Activated CD4-positive, alpha-beta T cell treated with anti-CD3 and anti-CD28 coated beads for 24 hours (primary cell): ENCODE data around the gene PGM1.
"Not testable (repeated sequence)": the region's sequence is repeated elsewhere in the genome, so short reads cannot be mapped to it uniquely, and the experiment has no call there.

ENCODE experiments used
- DNase-seq, 2 donors: peaks; one replicate each; pipeline ENCODE4 v3.0.0-alpha.2; 2020; ENCODE audit warnings: low read depth in 2 of 2

Gene PGM1

DNA sequence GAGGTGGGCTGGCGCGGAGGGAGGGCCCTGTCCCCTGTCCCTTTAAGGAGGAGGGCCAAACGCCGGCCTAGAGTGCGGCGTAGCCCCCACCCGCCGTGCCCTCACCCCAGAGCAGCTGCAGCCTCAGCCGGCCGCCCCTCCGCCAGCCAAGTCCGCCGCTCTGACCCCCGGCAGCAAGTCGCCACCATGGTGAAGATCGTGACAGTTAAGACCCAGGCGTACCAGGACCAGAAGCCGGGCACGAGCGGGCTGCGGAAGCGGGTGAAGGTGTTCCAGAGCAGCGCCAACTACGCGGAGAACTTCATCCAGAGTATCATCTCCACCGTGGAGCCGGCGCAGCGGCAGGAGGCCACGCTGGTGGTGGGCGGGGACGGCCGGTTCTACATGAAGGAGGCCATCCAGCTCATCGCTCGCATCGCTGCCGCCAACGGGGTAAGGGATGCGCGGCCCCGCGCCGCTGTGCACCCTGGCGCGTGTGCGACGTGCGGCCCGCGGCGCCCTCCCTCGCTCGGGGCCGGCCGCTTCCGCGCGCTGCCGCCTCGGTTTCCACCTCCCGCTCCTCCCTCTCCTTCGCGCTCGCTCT is at the start of gene PGM1:
Gene PGM1 (plus strand): TSS at position 109 of the 583 bp plus-strand sequence. CDS start 78 bp downstream, at position 187.
- peak; percentile 59 to 61 for DNase-seq

DNA sequence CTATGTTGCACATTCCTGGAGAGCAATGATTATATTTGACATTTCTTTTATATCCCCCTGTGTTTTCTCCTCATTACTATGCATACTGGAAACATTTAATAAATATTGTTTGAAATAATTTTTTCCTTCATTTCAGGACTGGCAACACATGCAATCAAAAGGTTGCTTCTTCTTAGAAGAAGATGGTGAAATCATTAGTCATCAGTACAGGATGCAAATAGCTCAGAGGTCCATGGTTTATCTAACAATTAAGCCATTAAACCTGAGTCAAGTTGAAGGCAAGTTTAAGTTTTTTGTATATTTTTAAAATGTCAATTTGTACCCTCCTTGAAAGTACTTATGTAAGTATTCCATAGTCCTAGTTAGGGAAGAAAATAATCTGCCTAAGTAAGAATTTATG is 47.4 kb upstream of the PGM1 start:
- no peak for DNase-seq

DNA sequence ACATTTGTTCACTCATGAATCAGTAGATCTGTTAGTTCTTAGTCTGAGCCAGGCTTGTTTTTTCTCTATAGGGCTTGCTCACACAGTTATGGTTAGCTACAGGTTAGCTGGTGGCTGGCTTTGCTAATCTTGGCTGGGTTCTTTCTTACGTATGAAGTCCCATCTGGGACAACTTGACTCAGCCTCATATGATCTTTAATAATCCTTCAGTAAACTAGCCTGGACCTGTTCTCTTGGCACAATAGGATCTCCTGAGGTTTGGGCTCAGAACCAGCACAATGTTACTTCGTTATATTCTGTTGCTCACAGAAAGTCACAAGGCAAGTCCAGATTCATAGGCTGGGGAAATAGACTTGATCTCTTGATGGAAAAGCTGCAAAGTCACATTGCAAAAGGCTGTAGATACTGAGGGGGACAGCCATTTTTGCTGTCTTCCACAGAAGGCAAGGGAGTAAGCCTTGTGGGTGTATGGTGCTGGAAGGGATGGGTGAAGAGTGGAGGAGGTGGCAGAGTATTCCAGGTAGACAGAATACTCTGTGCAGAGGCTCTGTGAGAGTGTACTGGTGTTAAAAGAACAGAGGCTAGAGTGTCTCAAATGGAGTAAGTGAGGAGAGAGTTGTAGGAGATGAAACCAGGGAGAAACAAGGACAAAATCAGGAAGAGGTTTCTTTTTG is 45.5 kb upstream of the PGM1 start:
- DNase-seq, result no peak

DNA sequence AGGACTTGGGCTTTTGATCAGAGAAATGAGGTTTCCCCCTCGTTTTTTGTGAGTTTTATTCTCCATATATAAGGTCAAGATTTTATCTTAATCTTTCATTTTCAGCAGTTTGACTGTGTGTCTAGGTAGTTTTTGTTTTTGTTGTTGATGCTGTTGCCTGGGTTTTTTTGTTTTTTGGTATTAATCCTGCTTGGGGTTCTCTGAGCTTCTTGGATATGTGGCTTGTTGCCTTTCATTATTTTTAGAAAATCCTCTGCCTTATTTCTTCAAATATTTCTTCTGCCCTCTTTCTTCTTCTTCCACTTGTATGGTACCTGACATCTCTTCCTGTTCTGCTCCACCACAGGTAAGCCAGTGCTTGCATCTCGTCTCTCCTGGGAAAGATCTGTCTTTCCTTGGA is 44.9 kb upstream of the PGM1 start:
- no peak for DNase-seq

DNA sequence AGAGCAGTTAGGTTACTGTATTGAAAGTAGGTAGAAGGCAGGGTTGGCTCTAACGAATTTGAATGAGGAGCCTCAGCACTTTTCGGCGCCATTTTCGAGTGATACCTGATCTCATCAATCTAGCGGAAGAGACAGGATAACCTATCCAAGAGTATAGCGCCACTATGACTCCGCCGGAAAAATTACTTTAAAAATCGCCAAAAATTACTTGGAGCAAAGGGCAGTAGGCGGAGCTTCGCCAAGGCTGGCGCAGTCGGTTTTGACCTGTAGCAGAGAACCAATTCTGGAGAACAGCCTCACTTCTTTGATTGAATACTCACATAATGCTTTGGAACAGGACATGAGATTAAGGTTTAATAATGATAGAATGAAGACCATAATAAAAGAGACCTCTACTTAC is 44.3 kb upstream of the PGM1 start:
- no peak for DNase-seq

DNA sequence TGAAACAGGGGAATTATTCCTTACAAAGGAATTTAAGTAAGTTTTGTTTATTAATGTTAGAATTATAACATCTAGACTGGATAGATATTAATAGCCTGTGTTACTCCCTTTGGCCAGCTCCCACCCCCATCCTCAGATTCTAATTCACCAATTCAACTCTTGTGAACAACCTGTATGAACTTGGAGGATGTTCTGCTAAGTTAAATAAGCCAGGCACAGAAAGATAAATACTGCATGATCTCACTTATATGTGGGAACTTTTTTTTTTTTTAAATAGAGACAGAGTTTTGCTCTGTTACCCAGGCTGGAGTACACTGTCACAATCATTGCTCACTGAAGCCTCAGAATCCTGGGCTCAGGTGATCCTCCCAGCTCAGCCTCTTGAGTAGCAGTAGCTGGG is 37.7 kb upstream of the PGM1 start:
- DNase-seq, result no peak

DNA sequence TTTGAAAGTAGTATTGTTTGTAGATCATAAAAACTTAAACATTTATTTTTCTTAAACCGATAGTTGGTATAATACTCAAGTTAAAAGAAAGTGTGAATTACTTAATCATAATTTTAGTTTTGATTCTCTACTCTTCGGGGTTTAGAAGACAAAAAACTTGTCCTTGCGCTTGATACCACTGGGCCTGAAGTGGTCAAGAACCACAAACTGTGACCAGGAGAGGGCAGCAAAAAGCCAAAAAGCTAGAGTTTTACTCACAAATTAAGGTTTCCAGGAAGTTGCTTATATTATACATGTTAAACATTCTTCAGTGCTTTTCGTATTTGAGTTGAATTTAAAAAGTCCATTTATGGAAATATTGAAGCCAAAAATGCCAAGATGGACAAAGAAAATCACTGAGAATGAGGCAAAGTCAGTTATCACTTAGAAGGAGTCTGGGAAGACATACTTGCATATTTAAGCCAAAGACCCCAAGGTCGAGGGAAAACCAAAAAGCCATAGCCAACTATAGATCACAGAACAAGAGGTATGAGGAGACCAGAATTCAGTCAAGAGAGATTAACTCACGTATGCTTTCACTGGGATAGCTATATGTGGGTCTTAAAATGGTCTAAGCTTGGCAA is 35.7 kb upstream of the PGM1 start:
- DNase-seq, result peak in 1 of 2 donors; percentile 2

DNA sequence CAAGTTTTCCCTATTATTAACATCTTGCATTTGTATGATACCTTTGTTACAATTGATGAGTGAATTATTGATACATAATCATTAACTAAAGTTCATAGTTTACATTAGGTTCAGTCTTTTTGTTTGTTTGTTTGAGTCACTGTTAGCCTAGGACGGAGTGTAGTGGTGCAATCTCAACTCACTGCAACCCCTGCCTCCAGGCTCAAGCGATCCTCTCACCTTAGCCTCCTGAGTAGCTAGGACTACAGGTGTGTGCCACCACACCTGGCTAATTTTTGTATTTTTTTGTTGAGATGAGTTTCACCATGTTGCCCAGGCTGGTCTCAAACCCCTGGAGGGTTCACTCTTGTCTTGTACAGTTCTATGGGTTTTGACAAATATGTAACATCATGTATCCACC is 33.9 kb upstream of the PGM1 start:
- no peak for DNase-seq

DNA sequence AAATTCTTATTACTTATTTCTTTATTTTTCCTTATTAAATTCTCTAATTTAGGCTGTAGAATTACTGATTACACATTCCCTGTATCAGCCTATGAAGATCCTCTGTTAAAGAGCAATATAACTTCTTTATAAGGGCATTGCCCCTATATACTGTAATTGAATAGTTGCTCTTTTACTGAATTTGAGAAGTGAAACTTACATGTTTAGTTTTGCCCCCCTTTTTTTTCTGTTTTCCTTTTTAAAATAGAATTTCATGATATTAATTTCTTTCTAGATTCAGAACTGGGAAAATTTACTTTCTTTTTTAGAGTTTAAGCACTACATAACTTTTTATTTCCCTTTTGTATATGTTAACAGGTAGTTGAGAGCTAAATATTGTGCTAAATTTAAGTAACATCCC is 29.5 kb upstream of the PGM1 start:
- DNase-seq, result no peak

DNA sequence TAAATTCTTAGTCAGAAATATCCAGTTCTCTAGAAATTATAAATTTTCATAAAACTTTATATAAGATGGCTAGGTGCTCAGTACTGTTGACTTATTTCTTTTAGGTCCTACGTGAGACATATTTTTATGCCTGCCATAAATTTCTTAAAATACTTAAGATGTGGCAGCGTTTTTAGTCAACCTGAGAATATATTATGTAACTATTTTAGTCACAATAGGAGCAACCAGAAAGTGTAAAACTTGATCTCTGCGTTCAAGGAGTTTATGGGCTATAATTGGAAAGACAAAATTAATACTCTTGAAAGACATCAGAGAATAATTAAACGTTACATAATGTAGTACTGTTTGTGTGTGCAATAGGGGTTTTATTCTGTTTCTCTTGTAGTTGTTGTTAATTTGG is 24.1 kb upstream of the PGM1 start:
- DNase-seq, result no peak

DNA sequence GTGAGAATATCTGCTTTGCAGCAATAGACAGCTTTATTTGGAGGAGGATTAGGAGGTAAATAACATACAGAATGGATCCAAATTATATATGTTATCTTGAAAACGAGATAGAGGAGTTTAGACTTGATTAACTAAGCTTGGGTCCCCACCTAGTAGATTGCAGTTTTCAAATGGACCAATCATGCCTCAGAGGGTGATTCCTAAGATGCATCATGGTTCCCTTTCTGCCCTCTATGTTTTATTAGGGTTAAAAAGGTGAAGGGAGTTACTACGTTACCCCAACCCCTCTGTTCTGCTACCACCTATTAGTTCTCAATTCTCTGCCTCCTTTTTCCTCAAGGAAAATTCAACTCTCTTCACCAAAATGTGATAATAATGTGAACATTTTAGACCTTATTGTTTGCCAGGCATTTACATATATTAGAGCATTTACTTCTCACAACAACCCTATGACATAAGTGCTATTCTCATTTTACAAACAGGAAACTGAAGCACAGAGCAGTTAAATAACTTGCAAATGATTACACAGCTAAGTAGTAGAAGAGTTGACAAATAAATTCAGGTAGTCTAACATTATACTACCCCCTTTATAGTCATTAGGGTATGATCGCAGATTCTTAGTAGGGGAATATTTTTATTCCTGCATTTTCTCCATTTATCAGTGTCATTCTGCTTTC is 23.4 kb upstream of the PGM1 start:
- DNase-seq, result no peak

DNA sequence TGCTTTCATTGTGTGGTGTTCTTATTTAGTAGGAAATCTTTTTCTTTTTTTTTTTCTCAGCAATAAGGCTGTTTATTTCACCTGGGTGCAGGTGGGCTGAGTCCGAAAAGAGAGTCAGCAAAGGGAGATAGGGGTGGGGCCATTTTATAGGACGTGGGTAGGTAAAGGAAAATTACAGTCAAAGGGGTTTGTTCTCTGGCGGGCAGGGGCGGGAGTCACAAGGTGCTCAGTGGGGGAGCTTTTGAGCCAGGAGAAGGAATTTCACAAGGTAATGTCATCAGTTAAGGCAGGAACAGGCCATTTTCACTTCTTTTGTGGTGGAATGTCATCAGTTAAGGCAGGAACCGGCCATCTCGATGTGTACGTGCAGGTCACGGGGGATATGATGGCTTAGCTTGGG is 20.5 kb upstream of the PGM1 start:
- not testable (repeated sequence) for DNase-seq

DNA sequence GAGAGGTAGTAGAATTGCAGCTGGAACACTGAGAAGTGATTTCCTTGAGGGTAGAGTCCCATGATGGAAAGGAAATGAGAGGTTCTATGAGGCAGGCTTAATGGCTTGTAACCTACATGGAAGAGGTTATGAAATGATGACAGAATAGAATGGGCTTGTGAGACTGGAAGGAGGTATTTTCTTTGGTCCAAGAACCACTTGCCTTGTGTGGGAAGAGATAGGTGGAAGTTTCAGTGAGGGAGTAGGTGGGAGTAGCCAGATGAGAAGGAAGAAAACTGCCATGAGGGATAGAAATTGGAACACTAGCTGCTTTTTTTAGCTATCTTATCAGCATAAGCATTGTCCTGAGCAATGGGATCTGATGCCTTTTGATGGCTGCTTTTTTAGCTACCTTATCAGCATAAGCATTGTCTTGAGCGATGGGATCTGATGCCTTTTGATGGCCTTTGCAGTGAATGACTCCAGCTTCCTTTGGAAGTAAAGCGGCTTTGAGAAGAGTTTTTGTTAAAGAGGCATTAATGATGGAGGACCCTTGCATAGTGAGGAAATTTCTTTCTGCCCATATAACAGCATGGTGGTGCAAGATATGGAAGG is 18.9 kb upstream of the PGM1 start:
- DNase-seq, result not testable (repeated sequence)

DNA sequence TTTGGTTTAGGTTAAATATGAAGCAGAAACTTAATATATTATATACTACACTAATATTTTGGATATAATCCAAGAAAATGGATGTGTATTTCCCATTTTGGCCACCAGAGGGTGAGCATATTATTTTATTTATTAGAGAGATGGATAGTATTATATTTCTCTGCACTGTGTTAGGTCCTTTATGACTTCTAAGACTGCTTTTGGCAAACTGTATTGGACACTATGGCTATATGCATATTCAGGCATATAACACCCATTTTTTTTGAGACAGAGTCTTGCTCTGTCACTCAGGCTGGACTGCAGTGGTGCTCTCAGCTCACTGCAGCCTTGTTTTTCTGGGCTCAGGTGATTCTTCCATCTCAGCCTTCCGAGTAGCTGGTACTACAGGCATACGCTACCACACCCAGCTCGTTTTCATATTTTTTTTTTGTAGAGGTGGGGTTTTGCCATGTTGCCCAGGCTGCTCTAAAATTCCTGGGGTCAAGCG is 17.8 kb upstream of the PGM1 start:
- DNase-seq, result no peak

DNA sequence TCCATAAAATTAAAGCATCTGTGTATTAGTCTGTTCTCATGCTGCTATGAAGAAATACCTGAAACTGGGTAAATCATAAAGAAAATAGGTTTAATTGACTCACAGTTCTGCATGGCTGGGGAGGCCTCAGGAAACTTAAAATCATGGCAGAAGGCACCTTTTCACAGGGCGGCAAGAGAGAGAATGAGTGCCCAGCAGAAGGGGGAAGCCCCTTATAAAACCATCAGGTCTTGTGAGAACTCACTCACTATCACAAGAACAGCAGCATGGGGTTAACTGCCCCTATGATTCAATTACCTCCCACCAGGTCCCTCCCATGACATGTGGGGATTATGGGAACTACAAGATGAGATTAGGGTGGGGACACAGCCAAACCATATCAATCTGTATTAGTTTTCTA is 6.9 kb upstream of the PGM1 start:
- not testable (repeated sequence) for DNase-seq

DNA sequence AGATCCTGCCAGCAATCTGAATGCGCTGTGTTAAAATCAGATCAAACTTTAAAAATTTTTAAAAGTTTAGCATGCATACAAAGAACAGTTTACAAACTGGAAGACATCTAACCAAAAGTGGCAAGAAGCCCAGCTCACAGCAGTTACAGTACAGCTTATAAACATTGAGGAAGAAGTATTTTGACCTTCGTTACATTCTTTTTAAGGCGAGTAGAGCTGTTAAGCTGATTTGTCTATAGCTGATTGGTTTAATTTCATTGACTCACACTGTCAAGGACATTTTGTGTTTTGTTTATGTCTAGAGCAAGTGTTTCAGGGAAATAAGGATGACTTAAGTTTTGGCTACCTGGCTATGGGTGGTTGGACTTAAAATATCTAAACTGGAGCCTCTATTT is 3.0 kb upstream of the PGM1 start:
- no peak for DNase-seq

DNA sequence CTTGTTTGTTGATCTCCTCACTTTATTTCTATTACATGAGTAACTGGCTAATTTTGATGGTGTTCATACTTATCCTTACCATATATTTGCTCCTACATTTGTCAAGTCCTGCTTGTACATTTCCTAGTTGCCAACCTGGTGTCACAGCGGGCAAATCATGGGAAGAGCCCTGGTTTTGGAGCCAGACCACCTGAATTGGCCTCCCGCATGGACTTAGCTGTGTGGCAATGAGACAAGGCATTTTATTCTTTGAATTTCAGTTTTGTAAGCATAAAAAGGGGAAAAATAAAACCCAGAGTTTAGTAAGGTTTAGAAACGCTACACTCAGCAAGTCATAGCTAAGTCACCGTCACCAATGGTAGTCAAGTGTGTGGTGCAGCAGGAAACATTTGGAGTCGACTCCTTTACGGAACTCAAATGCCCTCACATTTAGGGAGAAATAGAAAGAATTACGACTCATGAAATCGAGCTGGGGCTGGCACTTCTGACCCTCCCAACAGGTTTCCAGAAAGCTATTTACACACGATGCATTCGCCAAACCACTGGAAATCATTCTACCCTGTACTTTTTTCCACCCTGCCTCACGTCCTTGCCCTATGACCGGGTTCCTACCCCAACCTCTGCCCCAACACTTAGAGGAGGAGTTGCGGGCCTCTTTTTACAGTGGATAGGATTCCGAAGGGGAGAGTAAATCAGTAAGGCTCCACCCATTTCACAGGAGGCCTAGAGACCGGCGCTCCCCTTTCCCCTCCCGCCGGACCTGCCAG is 492 bp upstream of the PGM1 start:
- no peak for DNase-seq

DNA sequence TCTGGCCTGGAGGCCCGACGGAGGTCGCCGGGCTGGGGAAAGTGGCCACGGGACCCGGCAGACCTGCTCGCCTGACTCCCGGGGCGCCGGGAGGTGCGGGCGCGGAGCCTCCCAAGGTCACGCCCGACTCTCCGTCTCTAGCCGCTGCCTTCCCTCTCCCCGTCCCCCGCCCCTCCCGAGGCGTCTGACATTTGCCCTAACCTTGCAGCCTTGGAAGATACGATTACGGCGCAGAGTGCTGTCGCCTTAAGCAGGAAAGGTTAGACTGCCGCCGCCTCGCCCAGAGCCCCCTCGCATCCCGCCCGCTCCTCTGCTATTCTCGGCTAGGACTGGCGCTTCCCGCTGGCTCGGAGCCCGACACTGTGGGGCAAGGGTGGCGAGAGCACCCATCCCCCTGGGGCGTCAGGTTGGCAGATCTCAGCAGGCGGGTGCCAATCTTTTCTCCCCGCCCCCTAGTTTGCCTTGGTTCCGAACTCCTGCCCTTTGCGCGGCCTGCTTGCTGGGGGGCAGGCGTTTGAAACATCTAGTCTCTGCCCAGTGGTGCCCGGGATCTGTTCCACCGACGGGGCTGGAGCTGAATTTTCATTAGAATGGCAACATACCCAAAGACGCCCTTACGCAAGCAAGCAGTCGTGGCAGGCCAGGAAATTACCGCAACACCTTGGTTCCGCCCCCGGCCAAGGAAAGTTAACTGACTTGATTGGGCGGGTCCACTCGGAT is 835 bp downstream of the PGM1 start:
- peak; percentile 58 to 70 for DNase-seq

DNA sequence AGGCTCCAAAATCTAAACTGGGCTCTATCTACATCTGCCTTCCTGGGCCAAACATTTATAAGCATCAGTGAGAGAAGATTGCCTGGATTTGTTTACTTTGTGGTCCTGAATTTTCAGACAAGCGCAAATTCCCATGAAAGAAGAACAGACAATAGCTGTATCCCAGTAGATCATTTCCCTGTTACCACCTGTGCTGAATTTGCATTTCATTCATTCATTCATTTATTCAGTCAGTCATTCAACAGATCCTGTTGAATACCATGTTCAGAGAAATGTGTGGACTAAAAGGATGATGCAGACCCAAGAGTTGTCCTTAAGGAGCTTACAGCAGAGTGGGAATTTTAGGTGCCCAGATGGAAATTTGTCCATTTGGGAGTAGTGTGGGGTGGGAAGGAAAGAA is 2.2 kb downstream of the PGM1 start:
- no peak for DNase-seq

DNA sequence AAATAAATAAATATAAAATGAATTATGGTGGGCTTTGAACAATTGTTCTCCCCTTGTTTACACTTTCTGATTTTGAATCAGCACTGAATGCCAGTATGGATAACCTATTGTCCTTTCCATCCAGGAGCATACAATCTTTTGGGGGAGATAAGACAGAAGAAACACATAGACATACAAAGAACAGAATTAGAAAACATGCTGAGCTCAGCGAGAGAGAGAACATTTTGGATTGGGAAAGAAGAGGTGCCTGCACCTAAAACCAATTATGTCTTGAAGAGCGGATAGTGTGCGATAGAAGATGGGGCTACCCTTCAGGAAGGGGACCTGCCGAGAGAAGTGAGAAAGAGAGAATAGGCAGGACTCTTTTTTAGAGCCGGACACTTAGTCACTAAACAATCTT is 6.6 kb downstream of the PGM1 start:
- no peak for DNase-seq

DNA sequence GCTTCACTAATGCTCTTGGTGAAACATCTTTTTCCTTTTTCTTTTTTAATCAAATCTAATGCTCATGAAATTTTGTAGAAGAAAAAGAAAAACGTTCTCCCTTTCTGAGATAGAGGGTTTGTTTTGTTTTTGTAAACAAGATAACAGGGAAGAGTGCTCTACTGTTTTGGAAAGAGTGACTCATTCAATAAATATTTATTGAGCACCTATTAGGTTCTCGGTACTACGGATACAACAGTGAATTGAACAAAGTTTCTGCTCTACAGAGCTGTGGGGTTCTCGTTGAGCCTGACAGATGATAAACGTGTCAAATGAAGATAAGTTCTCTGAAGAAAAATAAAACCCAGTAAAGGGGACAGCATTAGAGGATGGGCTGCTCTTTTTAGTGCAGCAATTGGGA is 7.0 kb downstream of the PGM1 start:
- no peak for DNase-seq
